Spleen (tissue), 13 donors: ENCODE results near the gene OCRL. TPM values are rescaled to one million over a fixed set of nuclear protein-coding genes. Genes with fewer than 3 reads are reported as not detected.

Experiments used
- DNase-seq: peaks from one replicate; pipeline ENCODE4 v3.0.0-alpha.2; 2020
- H3K27ac ChIP-seq, 8 donors: fragments of 200-600 bp; sonication (generic) in 7 of 8; 1 replicate in 4 of 8; 2 replicates in 4 of 8; pipeline versions ENCODE4 v1.5.0 to v1.8.0; 2016 to 2021; ENCODE audit warnings: inconsistent platforms in 4 of 8, mild to moderate bottlenecking in 4 of 8, moderate library complexity in 1 of 8
- H3K27me3 ChIP-seq, 7 donors: fragments of 200-600 bp; sonication (generic) in 6 of 7; replicated peaks in 1 of 7; 1 replicate in 4 of 7; 2 replicates in 3 of 7; pipeline versions ENCODE4 v1.5.0 to v1.8.0; 2016 to 2021; ENCODE audit warnings: inconsistent platforms in 3 of 7, mild to moderate bottlenecking in 1 of 7
- H3K36me3 ChIP-seq, 6 donors: fragments of 200-600 bp; sonication (generic) in 5 of 6; 1 replicate in 4 of 6; 2 replicates in 2 of 6; pipeline versions ENCODE4 v1.5.0 to v1.8.0; 2016 to 2021; ENCODE audit warnings: inconsistent platforms in 2 of 6
- H3K4me1 ChIP-seq, 6 donors: fragments of 200-600 bp; sonication (generic) in 5 of 6; 1 replicate in 3 of 6; 2 replicates in 3 of 6; pipeline versions ENCODE4 v1.5.0 to v1.8.0; 2016 to 2021; ENCODE audit warnings: inconsistent platforms in 3 of 6
- H3K4me3 ChIP-seq, 8 donors: fragments of 200-600 bp; sonication (generic) in 7 of 8; 1 replicate in 4 of 8; 2 replicates in 4 of 8; pipeline versions ENCODE4 v1.5.0 to v1.8.0; 2016 to 2021; ENCODE audit warnings: inconsistent platforms in 4 of 8, mild to moderate bottlenecking in 4 of 8, moderate library complexity in 2 of 8
- H3K9me3 ChIP-seq, 8 donors: fragments of 200-600 bp; sonication (generic) in 7 of 8; 1 replicate in 4 of 8; 2 replicates in 4 of 8; pipeline versions ENCODE4 v1.5.0 to v1.8.0; 2016 to 2021; ENCODE audit warnings: inconsistent platforms in 4 of 8
- CTCF ChIP-seq, 11 experiments: fragments of 200-600 bp in 7 of 11; fragments of 450-650 bp in 4 of 11; sonication (generic) in 4 of 11; IDR thresholded peaks in 8 of 11; conservative IDR thresholded peaks in 3 of 11; 1 replicate in 7 of 11; 2 replicates in 4 of 11; pipeline versions ENCODE4 v1.4.0 to v1.8.0; 2016 to 2021; ENCODE audit warnings: antibody characterized with exemption in 11 of 11, inconsistent platforms in 4 of 11, mild to moderate bottlenecking in 1 of 11
- POLR2A ChIP-seq, 3 donors: fragments of 450-650 bp; IDR thresholded peaks; one replicate each; pipeline ENCODE4 v1.5.1; 2017; ENCODE audit warnings: antibody characterized with exemption in 3 of 3, mild to moderate bottlenecking in 1 of 3
- POLR2AphosphoS5 ChIP-seq, 3 donors: sonication (generic); formaldehyde crosslinking; IDR thresholded peaks; one replicate each; pipeline ENCODE4 v1.5.1; 2017; ENCODE audit warnings: antibody characterized with exemption in 3 of 3
- WGBS, 5 donors: extraction: QIAGEN DNeasy Blood & Tissue Kit in 3 of 5; methylation state at CpG; one replicate each; pipeline versions ENCODE4 v1.1.5 to v1.1.7; 2013 to 2018; 5-methylcytosine and 5-hydroxymethylcytosine counted together
- intact Hi-C: fragments of 100-400 bp; cut with DNase I; formaldehyde crosslinking; loops from one replicate; pipeline ENCODE4 v1.15.0; 2023; ENCODE audit warnings: low total_unique reads
- long read RNA-seq, 2 donors: transcript quantifications; one replicate each; lab custom pipeline, GENCODE V29; 2026
- polyA plus RNA-seq, 3 donors: library from polyadenylated mRNA; stranded (reverse); fragments of 200-250 nt; gene quantifications; one replicate each; pipeline ENCODE4 v1.2.1, GENCODE V29; 2013
- total RNA-seq, 7 donors: library from RNA; depleted of rRNA in 3 of 7; stranded (reverse); fragments of >200 nt in 3 of 7; fragmentation: NEBNext Ultra II Directional in 4 of 7; extraction: Animal tissue kit (Norgen Biotek cat#: 25700) in 4 of 7; gene quantifications; one replicate each; pipeline versions ENCODE4 v1.1.0 to v1.2.1, GENCODE V29; 2016 to 2021
- donor health status: healthy with polysubstance abuse.
- donor health status: DM: no; HTN: no; CAD: no; lungs with moderate emphysema.
- donor health status: DM: no; HTN: no; CAD: no.
- donor health status: Bipolar disorder and iron deficiency.
- donor health status: healthy.
- donor health status: DM: no; HTN: no; CAD: no.
- donor health status: DM: yes; HTN: yes; CAD: no.

OCRL gene
- 10 to 100 TPM; 10.1 to 16.9 (median 15.3) TPM for total RNA-seq
- 1 to 10 TPM; 3.2 to 5.4 (median 4.6) TPM for polyA plus RNA-seq
- long read RNA-seq, donor 1, result 0 reads
- long read RNA-seq, donor 2, result 0 reads

- peak within 1 kb of the TSS; percentile 37 to 77 (median 51) for H3K4me3 ChIP-seq
- peak; percentile 88 for DNase-seq
- H3K36me3 ChIP-seq, result no peaks in the 10 kb centered on the region
- WGBS, 5 donors, result 0 to 41% (median 6%) methylated on average over 13 to 49 of the region's 60 CpGs
- H3K9me3 ChIP-seq, result no peaks in the 10 kb centered on the region
- H3K27me3 ChIP-seq, result peaks cover 0 to 3% (median 0%) of the 10 kb centered on the region in 7 donors
- peak within 1 kb of the TSS in 7 of 8 donors; percentile 52 to 82 (median 74) for H3K27ac ChIP-seq
- TF ChIP-seq POLR2A (IDR thresholded peaks at IDR 0.05), result no peak
- TF ChIP-seq CTCF (IDR thresholded peaks at IDR 0.05 in 8 of 11, conservative IDR thresholded peaks at IDR 0.05 in 3 of 11), result peak in 10 of 11 experiments; percentile 29 to 75 (median 63)
- TF ChIP-seq POLR2AphosphoS5 (IDR thresholded peaks at IDR 0.05), result peak; percentile 11 to 63 (median 52)
- H3K4me1 ChIP-seq, result peaks cover 0 to 8% (median 1%) of the 10 kb centered on the region in 6 donors
- intact Hi-C loops, result no loop called here
Measured at GRCh38 chrX:129540068-129540653, at the start of gene OCRL. Gene OCRL (plus strand): TSS chrX:129540259. CDS start chrX:129540440, 181 bp downstream.

- TF ChIP-seq POLR2A (IDR thresholded peaks at IDR 0.05) (no peak), POLR2AphosphoS5 (IDR thresholded peaks at IDR 0.05) (no peak), CTCF (IDR thresholded peaks at IDR 0.05 in 8 of 11, conservative IDR thresholded peaks at IDR 0.05 in 3 of 11) (no peak)
- Histone ChIP-seq H3K4me1 (no peaks in the 10 kb centered on the region), H3K4me3 (no peak overlapping the region), H3K27me3 (no peaks in the 10 kb centered on the region), H3K9me3 (no peaks in the 10 kb centered on the region), H3K27ac (no peak overlapping the region), H3K36me3 (peaks cover 0 to 2% (median 0%) of the 10 kb centered on the region in 6 donors)
- intact Hi-C loops, result no loop called here
- WGBS, 5 donors, result 60 to 95% (median 85%) methylated on average over 2 of the region's 2 CpGs
- no peak for DNase-seq
Measured at GRCh38 chrX:129490330-129490729, 49.7 kb upstream of the OCRL start.

GRCh38 chrX:129493643-129494042, 46.4 kb upstream of the OCRL start:
- H3K27ac ChIP-seq, result no peak overlapping the region
- 65 to 86% (median 78%) methylated on average over 4 of the region's 4 CpGs for WGBS, 5 donors
- TF ChIP-seq POLR2AphosphoS5 (IDR thresholded peaks at IDR 0.05) (no peak), POLR2A (IDR thresholded peaks at IDR 0.05) (no peak), CTCF (IDR thresholded peaks at IDR 0.05 in 8 of 11, conservative IDR thresholded peaks at IDR 0.05 in 3 of 11) (no peak)
- peaks cover 0 to 2% (median 0%) of the 10 kb centered on the region in 6 donors for H3K36me3 ChIP-seq
- H3K4me1 ChIP-seq, result no peaks in the 10 kb centered on the region
- no peaks in the 10 kb centered on the region for H3K27me3 ChIP-seq
- no peak for DNase-seq
- no peak overlapping the region for H3K4me3 ChIP-seq
- intact Hi-C loops, result no loop called here
- no peaks in the 10 kb centered on the region for H3K9me3 ChIP-seq

GRCh38 chrX:129494887-129495286, 45.2 kb upstream of the OCRL start:
- 69 to 93% (median 84%) methylated on average over 2 of the region's 2 CpGs for WGBS, 5 donors
- H3K27me3 ChIP-seq, result no peaks in the 10 kb centered on the region
- peaks cover 0 to 2% (median 0%) of the 10 kb centered on the region in 6 donors for H3K36me3 ChIP-seq
- intact Hi-C loops, result no loop called here
- H3K9me3 ChIP-seq, result no peaks in the 10 kb centered on the region
- no peak for TF ChIP-seq POLR2A (IDR thresholded peaks at IDR 0.05)
- no peak for TF ChIP-seq CTCF (IDR thresholded peaks at IDR 0.05 in 8 of 11, conservative IDR thresholded peaks at IDR 0.05 in 3 of 11)
- H3K4me1 ChIP-seq, result no peaks in the 10 kb centered on the region
- no peak overlapping the region for H3K27ac ChIP-seq
- H3K4me3 ChIP-seq, result no peak overlapping the region
- DNase-seq, result no peak
